ENCODE results near the gene TLR4. TPM values are rescaled to one million over a fixed set of nuclear protein-coding genes. Genes with fewer than 3 reads are reported as not detected.

The TLR4 gene
- total RNA-seq, 1 experiment from 2014 or later: not detected

DNA sequence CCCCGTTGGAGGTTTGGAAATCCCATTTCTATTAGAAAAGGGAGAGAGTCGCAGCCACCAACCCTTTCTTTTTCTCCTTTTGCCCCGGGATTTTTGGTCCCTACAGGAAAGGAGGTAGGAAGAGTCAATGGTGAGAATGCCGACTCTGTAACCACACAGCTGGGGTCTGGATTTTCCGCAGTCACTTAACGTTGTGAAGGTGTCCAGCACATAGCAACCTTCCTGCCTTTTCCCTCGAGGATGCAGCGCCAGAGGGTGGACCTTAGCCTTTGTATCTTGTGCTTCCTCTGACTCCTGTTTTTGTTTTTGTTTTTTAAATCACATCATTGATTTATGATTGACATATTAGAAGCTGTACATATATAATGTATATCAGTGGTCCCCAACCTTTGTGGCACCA lies 41.4 kb downstream of the TLR4 start:
- Histone ChIP-seq H3K27ac (ENCODE audit: low read depth, low read length, poor library complexity, severe bottlenecking) (no peak overlapping the region), H3K4me1 (ENCODE audit: insufficient read depth, low read length, poor library complexity, severe bottlenecking) (no peaks in the 10 kb centered on the region), H3K27me3 (replicated peaks; ENCODE audit: insufficient read depth, low read depth, low read length, poor library complexity) (peaks cover 92% of the 10 kb centered on the region), H3K9me3 (ENCODE audit: low read depth, low read length, poor library complexity, severe bottlenecking) (no peaks in the 10 kb centered on the region), H3K36me3 (ENCODE audit: insufficient read depth, low read length, poor library complexity, severe bottlenecking) (no peaks in the 10 kb centered on the region), H3K4me3 (ENCODE audit: low read depth, low read length, poor library complexity, severe bottlenecking) (no peak overlapping the region)
- POLR2A ChIA-PET (ENCODE audit: low non-redundant PET): no interaction called here
- BruUV-seq (replicated peaks): no TSS peak
- DNase-seq (ENCODE audit: low spot score): no peak
- TF ChIP-seq EZH2 (IDR thresholded peaks at IDR 0.05; ENCODE audit: borderline replicate concordance, low read depth, low read length, poor library complexity, severe bottlenecking): no peak
- intact Hi-C loops (cut with micrococcal nuclease; ENCODE audit: unreplicated experiment): no loop called here
- CTCF ChIA-PET: no interaction called here

DNA sequence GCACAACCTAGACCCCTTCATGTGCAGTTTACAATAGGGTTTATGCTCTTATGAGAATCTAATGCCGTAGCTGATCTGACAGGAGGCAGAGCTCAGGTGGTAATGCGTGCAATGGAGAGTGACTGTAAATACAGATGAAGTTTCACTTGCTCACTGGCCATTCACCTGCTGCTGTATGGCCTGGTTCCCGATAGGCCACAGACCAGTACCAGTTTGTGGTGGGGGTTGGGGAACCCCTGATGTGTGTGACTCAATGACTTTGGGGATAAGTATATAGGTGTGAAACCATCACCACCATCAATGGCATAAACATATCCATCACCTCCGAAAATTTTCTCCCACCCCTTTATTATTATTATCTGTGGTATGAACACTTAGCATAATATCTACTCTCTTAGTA lies 42.1 kb downstream of the TLR4 start:
- TF ChIP-seq, protein P1, sequence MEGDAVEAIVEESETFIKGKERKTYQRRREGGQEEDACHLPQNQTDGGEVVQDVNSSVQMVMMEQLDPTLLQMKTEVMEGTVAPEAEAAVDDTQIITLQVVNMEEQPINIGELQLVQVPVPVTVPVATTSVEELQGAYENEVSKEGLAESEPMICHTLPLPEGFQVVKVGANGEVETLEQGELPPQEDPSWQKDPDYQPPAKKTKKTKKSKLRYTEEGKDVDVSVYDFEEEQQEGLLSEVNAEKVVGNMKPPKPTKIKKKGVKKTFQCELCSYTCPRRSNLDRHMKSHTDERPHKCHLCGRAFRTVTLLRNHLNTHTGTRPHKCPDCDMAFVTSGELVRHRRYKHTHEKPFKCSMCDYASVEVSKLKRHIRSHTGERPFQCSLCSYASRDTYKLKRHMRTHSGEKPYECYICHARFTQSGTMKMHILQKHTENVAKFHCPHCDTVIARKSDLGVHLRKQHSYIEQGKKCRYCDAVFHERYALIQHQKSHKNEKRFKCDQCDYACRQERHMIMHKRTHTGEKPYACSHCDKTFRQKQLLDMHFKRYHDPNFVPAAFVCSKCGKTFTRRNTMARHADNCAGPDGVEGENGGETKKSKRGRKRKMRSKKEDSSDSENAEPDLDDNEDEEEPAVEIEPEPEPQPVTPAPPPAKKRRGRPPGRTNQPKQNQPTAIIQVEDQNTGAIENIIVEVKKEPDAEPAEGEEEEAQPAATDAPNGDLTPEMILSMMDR (conservative IDR thresholded peaks at IDR 0.05; ENCODE audit: low read depth, low read length): no peak
- TF ChIP-seq EZH2 (IDR thresholded peaks at IDR 0.05; ENCODE audit: borderline replicate concordance, low read depth, low read length, poor library complexity, severe bottlenecking): no peak
- H3K27ac ChIP-seq (ENCODE audit: low read depth, low read length, poor library complexity, severe bottlenecking): no peak overlapping the region
- H3K4me3 ChIP-seq (ENCODE audit: low read depth, low read length, poor library complexity, severe bottlenecking): no peak overlapping the region
- H3K36me3 ChIP-seq (ENCODE audit: insufficient read depth, low read length, poor library complexity, severe bottlenecking): no peaks in the 10 kb centered on the region
- intact Hi-C loops (cut with micrococcal nuclease; ENCODE audit: unreplicated experiment): no loop called here
- CTCF ChIA-PET: no interaction called here
- no peaks in the 10 kb centered on the region for H3K4me1 ChIP-seq (ENCODE audit: insufficient read depth, low read length, poor library complexity, severe bottlenecking)
- BruUV-seq (replicated peaks): no TSS peak
- no peak for DNase-seq (ENCODE audit: low spot score)
- POLR2A ChIA-PET (ENCODE audit: low non-redundant PET): no interaction called here
- no peaks in the 10 kb centered on the region for H3K9me3 ChIP-seq (ENCODE audit: low read depth, low read length, poor library complexity, severe bottlenecking)
- H3K27me3 ChIP-seq (replicated peaks; ENCODE audit: insufficient read depth, low read depth, low read length, poor library complexity): peaks cover 96% of the 10 kb centered on the region

DNA sequence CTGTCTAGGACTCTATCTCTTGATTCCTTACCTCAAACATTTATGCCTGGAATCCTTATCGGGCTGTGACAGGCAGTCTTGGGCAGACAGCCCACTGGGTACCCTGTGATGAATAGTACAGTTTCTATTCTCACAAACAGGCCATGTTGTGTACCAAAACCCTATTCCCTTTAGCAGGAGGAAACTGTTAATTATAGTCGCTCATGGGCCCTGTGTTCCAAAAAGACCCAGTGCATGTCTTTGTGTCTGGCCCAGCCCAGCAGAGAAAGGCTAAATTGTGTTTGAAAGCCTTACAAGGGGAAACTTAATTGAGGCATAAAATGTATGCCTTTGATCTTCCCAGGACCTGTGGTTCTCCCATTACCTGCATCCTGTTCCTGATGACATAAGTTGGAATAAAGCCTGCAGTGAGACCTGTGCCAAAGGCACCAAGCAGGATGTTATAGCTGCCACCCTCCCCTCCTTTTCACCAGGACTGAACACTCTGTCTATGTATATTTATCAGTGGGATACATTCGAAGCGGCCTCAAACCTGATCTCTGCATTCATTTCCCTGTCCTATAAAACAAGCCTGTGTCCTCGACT lies 43.3 kb downstream of the TLR4 start:
- no peak for DNase-seq (ENCODE audit: low spot score)
- no peaks in the 10 kb centered on the region for H3K36me3 ChIP-seq (ENCODE audit: insufficient read depth, low read length, poor library complexity, severe bottlenecking)
- no peak overlapping the region for H3K4me3 ChIP-seq (ENCODE audit: low read depth, low read length, poor library complexity, severe bottlenecking)
- ChIA-PET CTCF (no interaction called here), POLR2A (ENCODE audit: low non-redundant PET) (no interaction called here)
- peaks cover 92% of the 10 kb centered on the region for H3K27me3 ChIP-seq (replicated peaks; ENCODE audit: insufficient read depth, low read depth, low read length, poor library complexity)
- BruUV-seq (replicated peaks): no TSS peak
- intact Hi-C loops (cut with micrococcal nuclease; ENCODE audit: unreplicated experiment): no loop called here
- no peaks in the 10 kb centered on the region for H3K9me3 ChIP-seq (ENCODE audit: low read depth, low read length, poor library complexity, severe bottlenecking)
- TF ChIP-seq EZH2 (IDR thresholded peaks at IDR 0.05; ENCODE audit: borderline replicate concordance, low read depth, low read length, poor library complexity, severe bottlenecking): no peak
- TF ChIP-seq, protein P1 (conservative IDR thresholded peaks at IDR 0.05; ENCODE audit: low read depth, low read length): no peak
- no peaks in the 10 kb centered on the region for H3K4me1 ChIP-seq (ENCODE audit: insufficient read depth, low read length, poor library complexity, severe bottlenecking)
- H3K27ac ChIP-seq (ENCODE audit: low read depth, low read length, poor library complexity, severe bottlenecking): no peak overlapping the region

DNA sequence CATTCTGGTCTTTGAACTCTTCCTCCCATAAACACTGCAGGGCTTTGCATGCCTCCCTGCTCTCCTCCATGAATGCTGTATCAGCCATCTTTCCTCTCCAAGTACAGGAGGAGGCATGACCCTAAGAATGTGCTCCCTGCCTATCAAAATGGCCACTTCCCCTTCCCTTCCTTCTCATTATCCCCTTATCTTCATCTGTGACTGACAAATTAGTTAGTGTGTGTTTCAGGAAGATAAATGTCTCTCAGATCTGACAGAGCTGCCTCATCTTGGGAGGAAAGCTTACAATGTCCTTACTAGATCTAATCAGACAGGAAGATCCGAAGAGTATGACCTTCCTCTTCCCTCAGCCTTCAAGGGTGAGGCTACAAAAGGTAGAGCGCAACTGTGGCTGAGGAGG lies 46.2 kb downstream of the TLR4 start:
- intact Hi-C loops (cut with micrococcal nuclease; ENCODE audit: unreplicated experiment): no loop called here
- POLR2A ChIA-PET (ENCODE audit: low non-redundant PET): no interaction called here
- Histone ChIP-seq H3K27me3 (replicated peaks; ENCODE audit: insufficient read depth, low read depth, low read length, poor library complexity) (peaks cover 63% of the 10 kb centered on the region), H3K9me3 (ENCODE audit: low read depth, low read length, poor library complexity, severe bottlenecking) (no peaks in the 10 kb centered on the region), H3K4me1 (ENCODE audit: insufficient read depth, low read length, poor library complexity, severe bottlenecking) (no peaks in the 10 kb centered on the region), H3K27ac (ENCODE audit: low read depth, low read length, poor library complexity, severe bottlenecking) (no peak overlapping the region), H3K4me3 (ENCODE audit: low read depth, low read length, poor library complexity, severe bottlenecking) (no peak overlapping the region), H3K36me3 (ENCODE audit: insufficient read depth, low read length, poor library complexity, severe bottlenecking) (no peaks in the 10 kb centered on the region)
- no TSS peak for BruUV-seq (replicated peaks)
- CTCF ChIA-PET: no interaction called here
- TF ChIP-seq EZH2 (IDR thresholded peaks at IDR 0.05; ENCODE audit: borderline replicate concordance, low read depth, low read length, poor library complexity, severe bottlenecking): no peak
- TF ChIP-seq, protein P1 (conservative IDR thresholded peaks at IDR 0.05; ENCODE audit: low read depth, low read length): no peak
- DNase-seq (ENCODE audit: low spot score): no peak

Data from A673 (cell line).